Measurements from ENCODE around the gene SLC2A4.
"Not testable (repeated sequence)": the region's sequence is repeated elsewhere in the genome, so short reads cannot be mapped to it uniquely, and the experiment has no call there.

The SLC2A4 gene

GRCh38 chr17:7281074-7281952 lies at the start of gene SLC2A4:
SLC2A4 (plus strand) TSS chr17:7281718; CDS start chr17:7281935, 217 bp downstream.
- peak; percentile 92 for DNase-seq

- no peak for DNase-seq
Observed at GRCh38 chr17:7232114-7232513, 49.4 kb upstream of the SLC2A4 start.

- DNase-seq = no peak
Observed at GRCh38 chr17:7233701-7234082, 47.8 kb upstream of the SLC2A4 start.

- DNase-seq = peak; percentile 95
Observed at GRCh38 chr17:7234083-7234951, 47.2 kb upstream of the SLC2A4 start, which contains the start of gene DVL2. DVL2 (minus strand) TSS chr17:7234517; CDS start chr17:7234262, 255 bp downstream.

DNA sequence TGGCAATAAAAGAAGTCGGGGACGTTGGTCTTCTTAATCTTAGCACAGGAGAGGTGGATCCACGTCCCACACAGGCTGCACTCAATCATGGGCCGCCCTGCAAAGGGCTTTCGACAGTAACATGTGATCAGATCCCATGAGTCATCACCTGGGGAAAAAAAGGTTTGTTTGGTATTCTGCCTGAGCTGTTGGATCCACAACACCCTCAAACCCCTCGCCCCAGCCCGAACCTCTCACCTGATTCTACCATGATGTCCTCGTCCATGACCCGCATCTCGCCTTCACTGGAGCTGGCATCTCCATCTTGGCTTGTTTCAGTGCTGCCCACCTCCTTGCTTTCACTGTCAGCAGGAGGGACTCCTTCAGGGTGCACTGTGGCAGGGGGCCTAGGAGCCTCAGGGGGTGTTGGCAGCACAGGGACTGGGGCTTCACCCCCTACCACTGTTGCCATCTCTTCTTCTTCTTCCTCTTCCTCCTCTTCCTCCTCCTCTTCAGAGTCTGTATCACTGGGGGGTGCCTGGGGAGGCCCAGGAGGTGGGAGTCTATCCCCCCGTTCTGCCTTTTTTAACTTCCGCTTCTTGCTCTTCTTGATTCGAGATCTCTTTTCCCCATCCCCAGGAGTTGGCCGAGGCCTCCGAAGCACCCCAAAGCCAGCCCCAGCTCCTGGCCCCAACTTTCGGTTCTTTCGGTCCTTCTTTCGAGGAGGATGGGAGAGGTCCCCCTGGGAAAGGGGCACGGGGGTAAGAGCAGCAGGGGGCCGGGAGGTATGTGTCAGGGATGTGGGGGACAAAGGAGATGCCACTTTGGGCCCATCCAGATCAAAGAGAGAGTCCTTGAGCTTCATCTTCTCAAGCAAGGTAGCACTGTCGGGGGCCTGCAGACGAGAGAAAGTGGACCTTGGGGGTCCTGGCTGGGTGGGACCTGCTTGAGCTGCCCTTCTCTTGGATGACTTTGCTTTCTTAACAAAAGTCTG lies 45.5 kb upstream of the SLC2A4 start:
- DNase-seq = peak; percentile 25

DNA sequence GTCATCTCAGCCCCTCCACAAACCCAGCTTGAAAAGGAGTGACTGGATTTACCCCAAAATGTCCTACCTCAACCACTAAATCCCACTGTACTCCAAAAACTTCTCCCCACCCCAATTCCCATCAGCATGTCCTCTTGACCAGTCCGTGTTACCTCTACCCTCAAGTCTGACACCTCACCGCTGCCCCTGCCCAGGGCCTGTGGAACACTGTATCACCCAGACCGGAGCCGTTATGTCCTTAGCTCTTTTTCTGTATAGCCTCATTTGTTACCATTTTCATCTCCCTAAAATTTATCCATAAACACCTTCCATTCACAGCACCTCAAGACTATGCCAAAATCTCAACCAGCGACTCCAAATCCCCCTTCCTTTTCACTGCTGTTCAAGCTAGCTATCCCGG lies 44.7 kb upstream of the SLC2A4 start:
- DNase-seq = no peak

DNA sequence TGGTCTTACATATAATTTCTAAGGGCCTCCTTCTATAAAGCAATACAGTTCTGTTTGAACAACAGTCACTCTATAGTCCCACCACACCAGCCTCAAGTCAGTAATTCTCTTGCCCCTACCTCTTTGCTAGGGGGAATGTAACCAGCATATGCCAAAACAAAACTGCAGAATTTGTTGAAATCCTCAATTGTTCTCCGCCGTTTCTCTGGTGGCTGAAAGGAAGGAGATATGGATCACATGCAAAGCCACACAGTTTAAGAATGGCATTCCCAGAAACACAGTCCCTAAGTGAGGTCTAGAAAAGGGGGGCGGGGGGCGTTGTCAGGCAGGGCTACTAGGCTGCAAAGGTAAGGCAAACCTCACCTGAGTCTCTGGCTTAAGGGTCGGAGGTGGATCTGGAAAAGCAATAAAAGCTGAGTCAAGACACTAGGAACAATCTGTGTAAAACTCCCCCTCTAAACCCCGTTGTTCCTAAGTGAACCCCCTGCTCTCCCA lies 44.2 kb upstream of the SLC2A4 start:
- DNase-seq = no peak

- DNase-seq = peak; percentile 75
Observed at GRCh38 chr17:7237761-7238419, 43.6 kb upstream of the SLC2A4 start.

- peak; percentile 29 for DNase-seq
Observed at GRCh38 chr17:7238420-7239090, 43.0 kb upstream of the SLC2A4 start.

DNA sequence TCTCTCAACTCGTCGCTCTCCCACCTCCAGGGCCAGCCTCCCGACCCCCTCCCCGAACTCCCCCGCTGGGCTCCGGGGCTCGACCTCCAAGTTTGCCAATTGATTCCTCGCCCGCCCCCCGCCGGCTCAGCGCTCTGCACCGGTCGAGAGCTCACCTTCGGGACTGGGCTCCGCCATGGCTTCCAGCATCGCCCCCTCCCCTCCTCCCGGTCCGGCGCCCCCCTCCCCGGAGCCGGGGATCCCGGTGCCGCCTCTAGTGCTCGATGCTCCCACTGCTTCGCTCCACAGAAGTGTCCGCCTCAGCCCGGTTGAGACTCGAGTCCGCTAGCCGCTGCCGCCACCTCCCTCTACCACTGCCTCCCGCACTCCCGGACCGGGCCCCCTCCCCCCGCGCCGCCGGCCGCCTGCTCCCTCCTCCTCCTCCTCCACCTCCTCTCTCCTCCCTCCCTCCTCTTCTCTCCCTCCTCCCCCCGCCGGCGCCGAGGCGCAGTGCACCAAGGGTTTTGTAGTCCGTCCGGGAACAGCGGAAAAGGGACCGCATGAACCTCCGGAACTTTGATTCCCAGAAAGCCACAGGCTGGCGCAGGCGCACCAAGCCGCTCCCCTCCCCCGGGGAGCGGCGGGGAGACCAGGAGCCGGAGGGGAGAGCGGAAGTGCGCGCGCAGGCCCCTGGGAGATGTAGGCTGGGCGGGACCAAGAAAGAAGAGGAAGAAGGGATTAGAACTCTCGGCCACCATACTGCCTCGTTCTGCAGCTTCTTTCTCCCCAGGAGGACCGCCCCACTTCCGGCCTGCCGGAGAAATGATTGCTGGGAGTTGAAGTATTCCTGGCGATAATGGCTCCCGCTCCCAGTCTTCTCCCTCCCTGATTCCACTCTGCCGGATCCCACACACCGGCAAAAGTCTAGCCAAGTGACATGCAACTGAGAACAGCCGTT lies 42.2 kb upstream of the SLC2A4 start, which contains the start of gene PHF23:
TSS of gene PHF23 (minus strand) at position 367 of the 937 bp plus-strand sequence. CDS start at position 189, 178 bp downstream.
- peak; percentile 100 for DNase-seq

DNA sequence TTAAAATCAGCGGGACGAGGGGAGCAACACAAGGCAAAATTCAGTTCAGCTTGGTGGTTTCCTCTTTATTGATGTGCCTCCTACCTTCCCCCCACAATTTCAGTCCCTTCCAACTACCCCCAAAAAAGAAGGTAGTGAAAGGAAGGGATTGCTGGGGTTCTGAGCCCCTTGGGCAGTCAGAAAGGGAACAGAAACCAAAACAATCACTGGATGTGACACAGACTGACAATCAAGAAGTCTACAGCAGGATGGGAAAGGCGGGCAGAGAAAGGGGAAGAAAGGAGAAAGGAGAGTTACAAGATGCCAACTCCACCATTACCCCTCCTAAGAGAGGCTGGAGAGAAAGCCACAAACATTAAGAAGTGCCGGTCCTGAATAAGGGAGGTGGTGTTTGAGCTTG lies 41.1 kb upstream of the SLC2A4 start:
- no peak for DNase-seq

GRCh38 chr17:7241090-7241733 lies 40.3 kb upstream of the SLC2A4 start:
- no peak for DNase-seq

DNA sequence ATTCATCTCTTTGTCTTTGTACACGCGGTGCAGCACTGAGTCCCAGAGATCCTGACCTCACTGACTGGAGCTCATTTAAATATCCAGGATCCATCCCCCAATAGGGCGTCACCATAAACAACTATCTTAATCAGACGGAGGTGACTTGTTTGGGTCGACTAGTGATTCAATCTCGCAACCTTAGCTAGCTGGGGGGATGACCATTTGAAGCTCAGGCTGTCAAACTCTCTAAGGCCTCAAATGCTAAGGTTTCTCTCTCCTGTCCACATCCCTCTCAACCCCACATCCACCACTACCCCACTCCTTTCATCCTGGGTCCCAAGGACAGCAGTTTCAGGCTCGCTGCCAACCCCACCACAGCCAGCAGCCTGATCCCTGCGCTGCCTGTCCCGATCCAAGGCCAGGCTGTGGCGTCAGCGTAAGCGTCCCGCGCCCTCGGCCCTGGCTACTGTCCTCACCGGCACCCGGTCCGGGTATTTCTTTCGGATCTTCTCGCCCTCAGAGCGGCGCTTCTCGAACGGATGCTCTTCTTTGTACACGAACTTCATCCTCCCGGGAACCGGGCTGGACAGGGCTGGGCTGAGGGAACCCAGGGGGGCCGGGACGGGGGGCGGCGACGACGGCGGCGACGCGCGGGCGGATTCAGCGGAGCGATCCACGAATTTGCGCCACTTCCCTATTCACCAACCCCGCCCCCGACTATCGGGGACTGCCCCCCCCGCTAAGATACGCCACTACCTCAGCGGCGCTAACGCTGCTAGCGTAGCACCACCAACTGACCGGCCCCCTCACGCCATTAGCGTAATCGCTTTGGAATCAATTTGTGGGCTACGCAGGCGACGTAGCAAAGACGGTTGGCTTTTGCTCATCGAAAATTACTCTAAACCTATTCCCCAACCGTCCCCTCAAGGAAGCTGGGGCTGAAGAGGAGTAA lies 39.5 kb upstream of the SLC2A4 start, which contains the start of gene GABARAP:
TSS of gene GABARAP (minus strand) at position 667 of the 934 bp plus-strand sequence. CDS start at position 548, 119 bp downstream.
- DNase-seq = peak; percentile 90

DNA sequence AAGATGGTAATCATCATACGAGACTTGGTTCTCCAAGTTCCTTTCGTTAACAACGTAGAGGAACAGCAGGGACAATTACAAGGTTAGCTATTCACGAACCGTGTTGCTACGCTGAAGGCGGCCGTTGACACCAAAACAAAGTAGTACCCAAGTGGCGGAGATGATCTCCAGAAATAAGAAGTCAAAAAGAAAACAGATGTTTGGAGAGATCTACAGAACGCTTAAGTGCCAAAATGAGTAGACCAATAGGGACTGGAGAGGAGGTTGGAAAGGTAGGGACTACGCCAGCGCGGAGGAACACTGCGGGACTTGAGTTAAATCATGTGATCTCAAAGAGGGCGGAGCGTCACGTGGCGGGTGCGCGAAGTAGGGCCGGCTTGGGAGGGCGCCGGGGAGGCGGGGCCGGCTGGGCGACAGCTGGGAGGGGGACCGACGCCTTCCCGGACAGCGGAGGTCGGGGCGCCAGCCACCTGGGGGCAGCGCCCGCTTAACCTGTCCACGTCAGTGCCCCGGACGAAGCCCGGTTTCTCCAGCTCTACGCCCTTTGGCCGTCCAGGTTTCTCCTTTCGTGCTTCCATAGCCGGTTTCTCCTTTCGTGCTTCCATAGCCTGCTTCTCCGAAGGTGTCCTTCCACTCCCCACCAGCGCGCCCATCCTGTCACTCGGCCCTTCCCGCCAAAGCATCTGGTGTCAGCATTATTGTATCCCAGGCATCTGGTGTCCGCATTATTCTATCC lies 38.6 kb upstream of the SLC2A4 start:
- DNase-seq = peak; percentile 95

- DNase-seq = no peak
Observed at GRCh38 chr17:7243453-7243729, 38.1 kb upstream of the SLC2A4 start.

DNA sequence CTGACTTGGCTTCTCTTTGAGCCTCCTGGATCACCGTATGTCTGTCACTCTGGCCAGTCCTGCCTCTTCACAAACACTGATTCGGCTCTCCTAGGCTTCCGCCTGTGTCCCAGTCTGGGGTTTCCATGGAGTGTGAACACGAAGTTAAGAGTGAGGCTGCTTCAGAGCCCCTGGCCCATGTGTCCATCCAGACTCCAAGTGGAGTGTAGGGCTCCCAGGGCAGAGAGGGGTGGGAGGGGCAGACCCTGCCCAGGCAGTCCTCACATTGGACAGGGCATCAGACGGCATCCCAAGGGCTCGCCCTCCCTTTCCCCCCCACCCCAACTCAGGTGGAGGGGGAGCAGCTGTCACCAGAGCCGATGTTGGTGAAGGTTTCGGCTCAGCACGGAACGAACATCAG lies 37.7 kb upstream of the SLC2A4 start:
- not testable (repeated sequence) for DNase-seq

GRCh38 chr17:7246779-7247178 lies 34.7 kb upstream of the SLC2A4 start:
- DNase-seq = no peak

Measured in fibroblast of upper back skin (primary cell).